B cell (primary cell): ENCODE results near the gene RPS10. TPM values are rescaled to one million over a fixed set of nuclear protein-coding genes. Genes with fewer than 3 reads are reported as not detected.

Source experiments
- ATAC-seq: fragments of 200-7000 bp; cut with Tn5 transposase; one replicate; pipeline ENCODE4 v1.10.0; 2021; ENCODE audit warnings: low read depth, mild to moderate bottlenecking, moderate number of reproducible peaks, moderate library complexity
- CTCF ChIA-PET: fragments of 350-600 bp; sonication (Branson Sonifier 250); formaldehyde crosslinking; loops from one replicate; lab custom pipeline; 2021; ENCODE audit warnings: antibody characterized with exemption, inconsistent platforms; lab: Charles Lee
- POLR2A ChIA-PET: fragments of 350-600 bp; sonication (Branson Sonifier 250); formaldehyde crosslinking; loops from one replicate; lab custom pipeline; 2021; ENCODE audit warnings: antibody characterized with exemption; lab: Charles Lee
- DNase-seq: peaks from one replicate; pipeline ENCODE4 v3.0.0; 2013
- H2AFZ ChIP-seq: 2 replicates; pipeline ENCODE4 v1.6.1; 2012; ENCODE audit warnings: mild to moderate bottlenecking, low read depth, low read length; ENCODE audit not compliant: insufficient read depth, poor library complexity, severe bottlenecking
- H3K27ac ChIP-seq, 2 donors: 1 replicate in 1 of 2; 2 replicates in 1 of 2; pipeline ENCODE4 v1.5.1; 2012 to 2013; ENCODE audit warnings: low read length in 2 of 2, mild to moderate bottlenecking in 2 of 2, moderate library complexity in 1 of 2
- H3K27me3 ChIP-seq, 4 experiments: fragments of 200-600 bp in 1 of 4; sonication (generic) in 1 of 4; replicated peaks in 1 of 4; 1 replicate in 2 of 4; 2 replicates in 2 of 4; pipeline versions ENCODE4 v1.6.1 to v1.7.0; 2013 to 2016; ENCODE audit warnings: low read length in 3 of 4, mild to moderate bottlenecking in 2 of 4, mixed read lengths in 1 of 4, moderate library complexity in 1 of 4; ENCODE audit not compliant: insufficient read depth in 4 of 4, control insufficient read depth in 3 of 4; ENCODE audit errors: control extremely low read depth in 1 of 4
- H3K36me3 ChIP-seq, 2 experiments: replicated peaks in 1 of 2; 1 replicate in 1 of 2; 2 replicates in 1 of 2; pipeline versions ENCODE4 v1.6.1 to v1.7.1; 2013; ENCODE audit warnings: low read length in 1 of 2; ENCODE audit not compliant: insufficient read depth in 2 of 2, control insufficient read depth in 1 of 2; ENCODE audit errors: control extremely low read depth in 1 of 2, extremely low read depth in 1 of 2
- H3K4me1 ChIP-seq, 2 donors: fragments of 200-600 bp in 1 of 2; sonication (generic) in 1 of 2; 1 replicate in 1 of 2; 2 replicates in 1 of 2; pipeline versions ENCODE4 v1.5.1 to v1.6.1; 2013 to 2017; ENCODE audit warnings: low read length in 2 of 2; ENCODE audit not compliant: control insufficient read depth in 2 of 2, insufficient read depth in 2 of 2
- H3K4me2 ChIP-seq: replicated peaks from 2 replicates; pipeline ENCODE3; 2012; ENCODE audit warnings: mild to moderate bottlenecking, low read depth, low read length; ENCODE audit not compliant: poor library complexity, severe bottlenecking
- H3K4me3 ChIP-seq, 5 experiments: fragments of 200-600 bp in 1 of 5; sonication (generic) in 1 of 5; 1 replicate in 3 of 5; 2 replicates in 2 of 5; pipeline versions ENCODE4 v1.5.1 to v1.7.0; 2011 to 2016; ENCODE audit warnings: low read length in 4 of 5, mild to moderate bottlenecking in 4 of 5, low read depth in 2 of 5, control low read depth in 1 of 5, moderate library complexity in 1 of 5; ENCODE audit not compliant: insufficient read depth in 1 of 5; ENCODE audit errors: control extremely low read depth in 1 of 5, extremely low read depth in 1 of 5
- H3K79me2 ChIP-seq: fragments of 200-600 bp; sonication (generic); one replicate; pipeline ENCODE4 v1.6.0; 2016; ENCODE audit warnings: low read length; ENCODE audit not compliant: control insufficient read depth, insufficient read depth
- H3K9ac ChIP-seq: fragments of 200-600 bp; sonication (generic); 2 replicates; pipeline ENCODE4 v1.6.1; 2017; ENCODE audit warnings: mild to moderate bottlenecking, low read length, moderate library complexity
- H3K9me3 ChIP-seq, 3 donors: one replicate each; pipeline versions ENCODE4 v1.6.1 to v1.7.1; 2013; ENCODE audit warnings: low read length in 2 of 3; ENCODE audit not compliant: control insufficient read depth in 2 of 3, insufficient read depth in 1 of 3; ENCODE audit errors: control extremely low read depth in 1 of 3
- H4K20me1 ChIP-seq: 2 replicates; pipeline ENCODE4 v1.6.0; 2012; ENCODE audit warnings: mild to moderate bottlenecking, low read length; ENCODE audit not compliant: insufficient read depth, control insufficient read depth, poor library complexity, severe bottlenecking
- H3K27ac Mint-ChIP-seq: one replicate; pipeline ENCODE4 v1.8.0; 2021; ENCODE audit warnings: mixed read lengths
- H3K27me3 Mint-ChIP-seq: one replicate; pipeline ENCODE4 v1.8.0; 2021; ENCODE audit warnings: mixed read lengths
- H3K4me1 Mint-ChIP-seq: one replicate; pipeline ENCODE4 v1.8.0; 2021; ENCODE audit warnings: mixed read lengths
- H3K4me3 Mint-ChIP-seq: one replicate; pipeline ENCODE4 v1.8.0; 2021; ENCODE audit warnings: mixed read lengths
- H3K9me3 Mint-ChIP-seq: one replicate; pipeline ENCODE4 v1.8.0; 2022; ENCODE audit warnings: mixed read lengths; ENCODE audit not compliant: insufficient read depth
- CTCF ChIP-seq: fragments of 200-600 bp; IDR thresholded peaks from one replicate; pipeline ENCODE4 v1.8.0; 2022; ENCODE audit warnings: antibody characterized with exemption, mild to moderate bottlenecking
- EZH2 ChIP-seq: IDR thresholded peaks from 2 replicates; pipeline ENCODE4 v1.6.1; 2012; ENCODE audit warnings: borderline replicate concordance, low read depth, mild to moderate bottlenecking, moderate library complexity, low read length; ENCODE audit not compliant: insufficient read depth, poor library complexity, severe bottlenecking
- WGBS: methylation state at CpG from one replicate; pipeline ENCODE4 v1.1.5; 2013; ENCODE audit warnings: missing lambda C conversion rate; ENCODE audit not compliant: insufficient coverage; 5-methylcytosine and 5-hydroxymethylcytosine counted together
- intact Hi-C: fragments of 100-400 bp; cut with micrococcal nuclease; formaldehyde crosslinking; loops from one replicate; pipeline ENCODE4 v1.10.0; 2022
- polyA plus RNA-seq: library from polyadenylated mRNA; depleted of rRNA; stranded (reverse); fragments of >200 nt; gene quantifications from 2 replicates; pipeline ENCODE4 v1.2.3, GENCODE V29; 2012
- total RNA-seq, 2 donors: library from RNA; stranded (reverse); fragments of 120-200 nt in 1 of 2; gene quantifications; 1 replicate in 1 of 2; 2 replicates in 1 of 2; pipeline versions ENCODE4 v1.2.3 to v1.2.4, GENCODE V29; 2013 to 2022

Gene RPS10
- total and polyA plus RNA-seq, 2 donors (not counting 1 experiment from before 2014, with no cell fraction given), result 2,707 to 6,226 TPM

- Histone ChIP-seq H2AFZ (peak overlapping the region; percentile 95), H4K20me1 (peaks cover 19% of the 10 kb centered on the region), H3K9me3 (no peaks in the 10 kb centered on the region), H3K79me2 (peaks cover 84% of the 10 kb centered on the region), H3K4me1 (peaks cover 16 to 31% of the 10 kb centered on the region in 2 donors), H3K27ac (peak overlapping the region; percentile 62 to 88), H3K36me3 (no peaks in the 10 kb centered on the region), H3K4me2 (peak overlapping the region; percentile 97), H3K9ac (peak overlapping the region; percentile 94), H3K4me3 (peak overlapping the region; percentile 59 to 97 (median 79)), H3K27me3 (no peaks in the 10 kb centered on the region)
- CTCF ChIA-PET, result interaction anchor here (0.7 to 7.5 kb wide), 10 partner anchors 10 to 208 kb away, joined by 3 to 68 read pairs (median 4); partner anchors contain the start of gene SMIM29
- Mint-ChIP-seq H3K9me3 (no peaks in the 10 kb centered on the region), H3K4me1 (peaks cover 36% of the 10 kb centered on the region), H3K27me3 (no peaks in the 10 kb centered on the region), H3K4me3 (no peak overlapping the region), H3K27ac (no peak overlapping the region)
- peak; percentile 30 for DNase-seq
- no peak for ATAC-seq
- 6% methylated on average over 5 of the region's 14 CpGs for WGBS
- POLR2A ChIA-PET, result interaction anchor here (0.6 to 0.7 kb wide), 3 partner anchors 75 to 844 kb away, joined by 3 to 6 read pairs (median 3); no protein-coding TSS in a partner anchor
- TF ChIP-seq CTCF (no peak), EZH2 (no peak)
- intact Hi-C loops, result loop anchor here (1.0 to 10.0 kb wide), 4 partner anchors 44 to 284 kb away; partner anchors contain the start of gene SMIM29
Observed at GRCh38 chr6:34390531-34391472, 35.1 kb downstream of the RPS10 start.
